ENCODE measurements around the gene USP22. TPM values are rescaled to one million over a fixed set of nuclear protein-coding genes. Genes with fewer than 3 reads are reported as not detected.

Gene USP22
- total RNA-seq, 2 experiments from 2014 or later: 194 to 217 TPM

- intact Hi-C loops (cut with DNase I, micrococcal nuclease): no loop called here
- Histone ChIP-seq H3K27ac (ENCODE audit: low read depth in 1 of 2, low read length in 2 of 2) (no peak overlapping the region), H3K4me1 (ENCODE audit: insufficient read depth, low read length) (peaks cover 6% of the 10 kb centered on the region), H3K4me3 (ENCODE audit: low read length) (no peak overlapping the region), H3K27me3 (ENCODE audit: control insufficient read depth in 1 of 2, insufficient read depth in 2 of 2, low read length in 2 of 2) (no peaks in the 10 kb centered on the region), H3K9me3 (ENCODE audit: control insufficient read depth in 1 of 2, insufficient read depth in 1 of 2, low read length in 2 of 2) (no peaks in the 10 kb centered on the region), H3K36me3 (ENCODE audit: insufficient read depth, low read length) (no peaks in the 10 kb centered on the region)
- no peak overlapping the region for H3K27ac Mint-ChIP-seq
- ChIA-PET POLR2A (no interaction called here), CTCF (no interaction called here)
- H3K36me3 Mint-ChIP-seq (ENCODE audit: low read depth): no peaks in the 10 kb centered on the region
- H3K27me3 Mint-ChIP-seq: no peaks in the 10 kb centered on the region
- TF ChIP-seq, protein P1, sequence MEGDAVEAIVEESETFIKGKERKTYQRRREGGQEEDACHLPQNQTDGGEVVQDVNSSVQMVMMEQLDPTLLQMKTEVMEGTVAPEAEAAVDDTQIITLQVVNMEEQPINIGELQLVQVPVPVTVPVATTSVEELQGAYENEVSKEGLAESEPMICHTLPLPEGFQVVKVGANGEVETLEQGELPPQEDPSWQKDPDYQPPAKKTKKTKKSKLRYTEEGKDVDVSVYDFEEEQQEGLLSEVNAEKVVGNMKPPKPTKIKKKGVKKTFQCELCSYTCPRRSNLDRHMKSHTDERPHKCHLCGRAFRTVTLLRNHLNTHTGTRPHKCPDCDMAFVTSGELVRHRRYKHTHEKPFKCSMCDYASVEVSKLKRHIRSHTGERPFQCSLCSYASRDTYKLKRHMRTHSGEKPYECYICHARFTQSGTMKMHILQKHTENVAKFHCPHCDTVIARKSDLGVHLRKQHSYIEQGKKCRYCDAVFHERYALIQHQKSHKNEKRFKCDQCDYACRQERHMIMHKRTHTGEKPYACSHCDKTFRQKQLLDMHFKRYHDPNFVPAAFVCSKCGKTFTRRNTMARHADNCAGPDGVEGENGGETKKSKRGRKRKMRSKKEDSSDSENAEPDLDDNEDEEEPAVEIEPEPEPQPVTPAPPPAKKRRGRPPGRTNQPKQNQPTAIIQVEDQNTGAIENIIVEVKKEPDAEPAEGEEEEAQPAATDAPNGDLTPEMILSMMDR (IDR thresholded peaks at IDR 0.05): no peak
- H3K4me1 Mint-ChIP-seq (ENCODE audit: low read depth): no peaks in the 10 kb centered on the region
- no peak for ATAC-seq (ENCODE audit: poor library complexity)
- no peak for DNase-seq
- no peaks in the 10 kb centered on the region for H3K9me3 Mint-ChIP-seq
- H3K4me3 Mint-ChIP-seq: no peak overlapping the region
These were observed 53.9 kb downstream of the USP22 start for GRCh38 chr17:20988896-20989295.

DNA sequence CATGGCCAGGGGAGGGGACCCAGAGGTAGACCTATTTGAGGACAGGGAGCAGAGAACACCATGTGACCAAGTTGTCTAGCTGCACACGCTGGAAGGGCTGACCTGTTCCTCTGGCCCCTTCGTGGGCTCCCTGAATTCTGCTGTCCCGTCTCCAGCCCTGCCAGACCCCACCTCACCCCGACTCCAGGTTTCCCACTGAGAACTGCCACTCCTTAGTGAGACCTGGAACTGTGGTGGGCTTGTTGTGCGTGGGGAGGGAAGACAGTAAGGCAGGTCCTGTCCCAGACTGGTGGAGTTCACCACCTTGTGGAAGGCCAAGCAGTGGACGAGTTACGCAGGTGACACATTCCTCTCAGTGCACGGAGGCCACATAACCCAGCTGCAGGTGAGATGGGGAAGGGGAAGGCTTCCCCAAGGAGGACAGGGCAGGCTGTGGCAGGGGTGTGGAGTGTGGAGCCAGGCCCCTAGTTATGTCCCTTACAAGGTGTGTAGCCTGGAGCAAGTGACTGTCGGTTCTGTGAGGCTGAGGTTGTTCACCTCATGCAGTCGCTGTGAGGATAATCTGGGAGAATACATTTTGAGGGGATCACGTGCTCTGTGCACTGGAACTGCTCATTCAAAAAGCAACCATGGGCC is 54.7 kb downstream of the USP22 start:
- Histone ChIP-seq H3K36me3 (ENCODE audit: insufficient read depth, low read length) (no peaks in the 10 kb centered on the region), H3K9me3 (ENCODE audit: control insufficient read depth in 1 of 2, insufficient read depth in 1 of 2, low read length in 2 of 2) (no peaks in the 10 kb centered on the region), H3K27me3 (ENCODE audit: control insufficient read depth in 1 of 2, insufficient read depth in 2 of 2, low read length in 2 of 2) (no peaks in the 10 kb centered on the region), H3K4me1 (ENCODE audit: insufficient read depth, low read length) (peaks cover 5% of the 10 kb centered on the region), H3K4me3 (ENCODE audit: low read length) (no peak overlapping the region), H3K27ac (ENCODE audit: low read depth in 1 of 2, low read length in 2 of 2) (no peak overlapping the region)
- H3K4me3 Mint-ChIP-seq: no peak overlapping the region
- intact Hi-C loops (cut with DNase I, micrococcal nuclease): no loop called here
- TF ChIP-seq, protein P1 (IDR thresholded peaks at IDR 0.05): no peak
- ATAC-seq (ENCODE audit: poor library complexity): no peak
- ChIA-PET POLR2A (no interaction called here), CTCF (no interaction called here)
- H3K27ac Mint-ChIP-seq: no peak overlapping the region
- no peaks in the 10 kb centered on the region for H3K36me3 Mint-ChIP-seq (ENCODE audit: low read depth)
- no peaks in the 10 kb centered on the region for H3K9me3 Mint-ChIP-seq
- peak in 1 of 14 experiments; percentile 20 for DNase-seq
- H3K4me1 Mint-ChIP-seq (ENCODE audit: low read depth): no peaks in the 10 kb centered on the region
- H3K27me3 Mint-ChIP-seq: no peaks in the 10 kb centered on the region

GRCh38 chr17:20987511-20987910 is 55.3 kb downstream of the USP22 start:
- POLR2A ChIA-PET: no interaction called here
- Histone ChIP-seq H3K4me1 (ENCODE audit: insufficient read depth, low read length) (no peaks in the 10 kb centered on the region), H3K4me3 (ENCODE audit: low read length) (no peak overlapping the region), H3K27ac (ENCODE audit: low read depth in 1 of 2, low read length in 2 of 2) (no peak overlapping the region), H3K27me3 (ENCODE audit: control insufficient read depth in 1 of 2, insufficient read depth in 2 of 2, low read length in 2 of 2) (no peaks in the 10 kb centered on the region), H3K9me3 (ENCODE audit: control insufficient read depth in 1 of 2, insufficient read depth in 1 of 2, low read length in 2 of 2) (no peaks in the 10 kb centered on the region), H3K36me3 (ENCODE audit: insufficient read depth, low read length) (no peaks in the 10 kb centered on the region)
- no peaks in the 10 kb centered on the region for H3K4me1 Mint-ChIP-seq (ENCODE audit: low read depth)
- DNase-seq (peak in 1 of 14 experiments; percentile 27), ATAC-seq (ENCODE audit: poor library complexity) (no peak)
- intact Hi-C loops (cut with DNase I, micrococcal nuclease): no loop called here
- no peak overlapping the region for H3K4me3 Mint-ChIP-seq
- CTCF ChIA-PET: no interaction called here
- no peaks in the 10 kb centered on the region for H3K36me3 Mint-ChIP-seq (ENCODE audit: low read depth)
- H3K9me3 Mint-ChIP-seq: no peaks in the 10 kb centered on the region
- no peaks in the 10 kb centered on the region for H3K27me3 Mint-ChIP-seq
- H3K27ac Mint-ChIP-seq: no peak overlapping the region
- TF ChIP-seq, protein P1 (IDR thresholded peaks at IDR 0.05): no peak

All from CD4-positive, alpha-beta T cell (primary cell).